IMR-90 (cell line): ENCODE data around the gene P2RX5. TPM values are rescaled to one million over a fixed set of nuclear protein-coding genes. Genes with fewer than 3 reads are reported as not detected.

ENCODE experiments used
- ATAC-seq: fragments of 200-7000 bp; cut with Tn5 transposase; 2 replicates; pipeline ENCODE4 v1.9.1; 2020; ENCODE audit warnings: low read depth, mild to moderate bottlenecking, moderate library complexity
- BruUV-seq: library from RNA; stranded (reverse); fragments of 400-500 nt; replicated peaks from 2 replicates; lab custom pipeline; 2021; lab: Mats Ljungman, UMichigan
- CTCF ChIA-PET: fragments of 300-600 bp; formaldehyde crosslinking; extraction: SDS; loops from one replicate; lab custom pipeline; 2021; ENCODE audit warnings: antibody characterized with exemption; lab: Yijun Ruan, JAX
- POLR2A ChIA-PET: fragments of 300-600 bp; sonication (Branson Sonifier 250); formaldehyde crosslinking; loops from one replicate; lab custom pipeline; 2022; ENCODE audit warnings: antibody characterized with exemption; ENCODE audit not compliant: unreplicated experiment; lab: Charles Lee
- DNase-seq: peaks from one replicate; pipeline ENCODE4 v3.0.0; 2013
- H2AFZ ChIP-seq: replicated peaks from 2 replicates; pipeline ENCODE3; 2013; ENCODE audit warnings: low read length, mild to moderate bottlenecking; ENCODE audit not compliant: poor library complexity
- H2AK5ac ChIP-seq: 2 replicates; pipeline ENCODE4 v1.6.1; 2013; ENCODE audit warnings: low read depth, low read length, inconsistent platforms
- H2AK9ac ChIP-seq: replicated peaks from 2 replicates; pipeline ENCODE3; 2013; ENCODE audit warnings: mild to moderate bottlenecking, low read depth, low read length, moderate library complexity; ENCODE audit not compliant: poor library complexity
- H2BK120ac ChIP-seq: 2 replicates; pipeline ENCODE4 v1.6.1; 2013; ENCODE audit warnings: low read depth, low read length, inconsistent platforms
- H2BK15ac ChIP-seq: 3 replicates; pipeline ENCODE4 v1.6.1; 2013; ENCODE audit warnings: low read depth, low read length, inconsistent platforms
- H2BK20ac ChIP-seq: 2 replicates; pipeline ENCODE4 v1.6.1; 2013; ENCODE audit warnings: low read depth, mild to moderate bottlenecking, inconsistent platforms, low read length, moderate library complexity
- H2BK5ac ChIP-seq: 2 replicates; pipeline ENCODE4 v1.6.1; 2013; ENCODE audit warnings: mild to moderate bottlenecking, low read depth, low read length, inconsistent platforms; ENCODE audit not compliant: poor library complexity, severe bottlenecking
- H3K14ac ChIP-seq: replicated peaks from 2 replicates; pipeline ENCODE4 v1.6.1; 2013; ENCODE audit warnings: low read depth, low read length, inconsistent platforms
- H3K18ac ChIP-seq: 2 replicates; pipeline ENCODE4 v1.6.1; 2013; ENCODE audit warnings: low read depth, low read length, control low read depth
- H3K23ac ChIP-seq: 2 replicates; pipeline ENCODE4 v1.6.1; 2013; ENCODE audit warnings: low read depth, low read length, inconsistent platforms
- H3K27ac ChIP-seq: 2 replicates; pipeline ENCODE4 v1.5.1; 2013; ENCODE audit warnings: mild to moderate bottlenecking, control low read depth, low read length; ENCODE audit not compliant: insufficient read depth
- H3K27me3 ChIP-seq: 2 replicates; pipeline ENCODE4 v1.6.1; 2013; ENCODE audit warnings: low read length; ENCODE audit not compliant: control insufficient read depth, insufficient read depth
- H3K36me3 ChIP-seq: 2 replicates; pipeline ENCODE4 v1.6.1; 2013; ENCODE audit warnings: low read length, mixed read lengths; ENCODE audit not compliant: control insufficient read depth, insufficient read depth
- H3K4ac ChIP-seq: 2 replicates; pipeline ENCODE4 v1.6.1; 2013; ENCODE audit warnings: low read depth, low read length, inconsistent platforms
- H3K4me1 ChIP-seq: 2 replicates; pipeline ENCODE4 v1.6.1; 2013; ENCODE audit warnings: low read length, mixed read lengths; ENCODE audit not compliant: control insufficient read depth, insufficient read depth
- H3K4me2 ChIP-seq: 2 replicates; pipeline ENCODE4 v1.6.1; 2013; ENCODE audit warnings: low read depth, mild to moderate bottlenecking, control low read depth, low read length, moderate library complexity
- H3K4me3 ChIP-seq: 2 replicates; pipeline ENCODE4 v1.5.1; 2013; ENCODE audit warnings: low read depth, mild to moderate bottlenecking, control low read depth, low read length, moderate library complexity; ENCODE audit not compliant: insufficient read depth
- H3K56ac ChIP-seq: 2 replicates; pipeline ENCODE4 v1.6.1; 2013; ENCODE audit warnings: low read length, inconsistent platforms; ENCODE audit not compliant: insufficient read depth; ENCODE audit errors: extremely low read depth
- H3K79me1 ChIP-seq, 2 experiments: 2 replicates each; pipeline ENCODE4 v1.6.1; 2013; ENCODE audit warnings: low read length in 2 of 2, inconsistent platforms in 1 of 2, low read depth in 1 of 2
- H3K9ac ChIP-seq: 2 replicates; pipeline ENCODE4 v1.6.1; 2013; ENCODE audit warnings: low read depth, low read length, control low read depth
- H3K9me1 ChIP-seq: 2 replicates; pipeline ENCODE4 v1.6.1; 2013; ENCODE audit warnings: low read length, inconsistent platforms; ENCODE audit not compliant: insufficient read depth
- H3K9me3 ChIP-seq: 2 replicates; pipeline ENCODE4 v1.6.1; 2013; ENCODE audit warnings: low read length; ENCODE audit not compliant: control insufficient read depth, insufficient read depth
- H4K20me1 ChIP-seq: 2 replicates; pipeline ENCODE4 v1.6.1; 2013; ENCODE audit warnings: low read length, inconsistent platforms; ENCODE audit not compliant: insufficient read depth
- H4K5ac ChIP-seq: 2 replicates; pipeline ENCODE4 v1.6.1; 2013; ENCODE audit warnings: mild to moderate bottlenecking, low read depth, low read length, control low read depth
- H4K8ac ChIP-seq, 2 experiments: 2 replicates each; pipeline ENCODE4 v1.6.1; 2013; ENCODE audit warnings: low read depth in 2 of 2, low read length in 2 of 2, control low read depth in 1 of 2, inconsistent platforms in 1 of 2
- H4K91ac ChIP-seq: 2 replicates; pipeline ENCODE4 v1.6.1; 2013; ENCODE audit warnings: low read depth, low read length, inconsistent platforms; ENCODE audit not compliant: insufficient read depth
- FOS ChIP-seq: fragments of 150-350 bp; IDR thresholded peaks from 2 replicates; pipeline ENCODE4 v1.6.1; 2016; ENCODE audit warnings: low read depth, low read length
- WGBS, 2 experiments: methylation state at CpG; one replicate each; pipeline versions ENCODE4 v1.1.5 to v1.1.7; 2013; ENCODE audit warnings: missing lambda C conversion rate in 2 of 2; ENCODE audit not compliant: insufficient read length in 1 of 2; ENCODE audit errors: extremely low coverage in 2 of 2; 5-methylcytosine and 5-hydroxymethylcytosine counted together
- dilution Hi-C: fragments of 300-500 bp; cut with HindIII; formaldehyde crosslinking; loops from one replicate; pipeline ENCODE4 v1.14.3; 2018; ENCODE audit warnings: low sequenced_read_pairs; ENCODE audit not compliant: unreplicated experiment
- in situ Hi-C: fragments of 300-500 bp; cut with MboI; formaldehyde crosslinking; loops from 3 replicates; pipeline ENCODE4 v1.14.3; 2019; ENCODE audit warnings: low sequenced_read_pairs, inconsistent platforms, mixed read lengths
- intact Hi-C: fragments of 100-400 bp; cut with micrococcal nuclease; formaldehyde crosslinking; loops from 2 replicates; pipeline ENCODE4 v1.10.0; 2022
- polyA plus RNA-seq, 3 experiments: library from polyadenylated mRNA; depleted of rRNA; stranded (reverse); fragments of >200 nt; gene quantifications; 2 replicates each; pipeline ENCODE4 v1.2.3, GENCODE V29; 2012; ENCODE audit warnings: low replicate concordance in 1 of 3
- total RNA-seq: library from RNA; depleted of rRNA; stranded (reverse); fragments of >200 nt; gene quantifications from 2 replicates; pipeline ENCODE4 v1.2.3, GENCODE V29; 2012
- TF ChIP-seq, protein P1 (sequence below): fragments of 150-350 bp; IDR thresholded peaks from 2 replicates; pipeline ENCODE4 v1.6.1; 2016; ENCODE audit warnings: low read depth, mild to moderate bottlenecking, low read length, moderate library complexity, borderline replicate concordance

The P2RX5 gene
- total and polyA plus RNA-seq, 2 of the 4 experiments (the other 2 are of a cell fraction): 1.8 to 3.7 TPM

- no peak overlapping the region for H4K91ac ChIP-seq
These were observed 19.3 kb upstream of the P2RX5 start for GRCh38 chr17:3715296-3715695.

More at GRCh38 chr17:3715296-3715695, 19.3 kb upstream of the P2RX5 start:
- dilution Hi-C loops (no loop called here), intact Hi-C loops (no loop called here), in situ Hi-C loops (no loop called here)
- no peak overlapping the region for H2BK20ac ChIP-seq
- H3K27ac ChIP-seq: no peak overlapping the region
- H2BK15ac ChIP-seq: no peak overlapping the region
- H2AK5ac ChIP-seq: no peak overlapping the region
- TF ChIP-seq, protein P1, sequence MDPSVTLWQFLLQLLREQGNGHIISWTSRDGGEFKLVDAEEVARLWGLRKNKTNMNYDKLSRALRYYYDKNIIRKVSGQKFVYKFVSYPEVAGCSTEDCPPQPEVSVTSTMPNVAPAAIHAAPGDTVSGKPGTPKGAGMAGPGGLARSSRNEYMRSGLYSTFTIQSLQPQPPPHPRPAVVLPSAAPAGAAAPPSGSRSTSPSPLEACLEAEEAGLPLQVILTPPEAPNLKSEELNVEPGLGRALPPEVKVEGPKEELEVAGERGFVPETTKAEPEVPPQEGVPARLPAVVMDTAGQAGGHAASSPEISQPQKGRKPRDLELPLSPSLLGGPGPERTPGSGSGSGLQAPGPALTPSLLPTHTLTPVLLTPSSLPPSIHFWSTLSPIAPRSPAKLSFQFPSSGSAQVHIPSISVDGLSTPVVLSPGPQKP: no peak
- TF ChIP-seq FOS: no peak
- peaks cover 4% of the 10 kb centered on the region for H3K9me1 ChIP-seq
- H2BK5ac ChIP-seq: no peak overlapping the region
- no peak overlapping the region for H3K14ac ChIP-seq
- H4K20me1 ChIP-seq: peaks cover 12% of the 10 kb centered on the region
- no peaks in the 10 kb centered on the region for H3K27me3 ChIP-seq
- ChIA-PET CTCF (no interaction called here), POLR2A (no interaction called here)
- H3K9ac ChIP-seq: no peak overlapping the region
- H3K36me3 ChIP-seq: peaks cover 40% of the 10 kb centered on the region
- H3K56ac ChIP-seq: no peak overlapping the region
- H3K9me3 ChIP-seq: no peaks in the 10 kb centered on the region
- no peak overlapping the region for H3K23ac ChIP-seq
- no CpG with 5 or more reads among the region's 8 CpGs for WGBS, 2 experiments
- H3K4ac ChIP-seq: no peak overlapping the region
- no peak overlapping the region for H4K8ac ChIP-seq
- peaks cover 9 to 22% of the 10 kb centered on the region in 2 experiments; a peak in 3 of 4 replicates for H3K79me1 ChIP-seq
- DNase-seq: no peak
- no peak overlapping the region for H3K4me3 ChIP-seq
- H3K18ac ChIP-seq: no peak overlapping the region
- no peak for ATAC-seq
- H2BK120ac ChIP-seq: no peak overlapping the region
- no peak overlapping the region for H2AFZ ChIP-seq
- no peak overlapping the region for H3K4me2 ChIP-seq
- no peak overlapping the region for H2AK9ac ChIP-seq
- no TSS peak for BruUV-seq
- peaks cover 12% of the 10 kb centered on the region for H3K4me1 ChIP-seq
- no peak overlapping the region for H4K5ac ChIP-seq
